HepG2 (cell line): ENCODE data around the gene TM9SF3.

Source experiments
- CC2D1A ChIP-seq: sonication (generic); formaldehyde crosslinking; IDR thresholded peaks from 2 replicates; pipeline ENCODE4 v1.8.1; 2023; ENCODE audit warnings: mild to moderate bottlenecking, missing genetic modification reagents
- DNMT1 ChIP-seq: sonication (generic); formaldehyde crosslinking; IDR thresholded peaks from 2 replicates; pipeline ENCODE4 v1.5.1; 2020; ENCODE audit warnings: mild to moderate bottlenecking, missing genetic modification reagents
- EP300 ChIP-seq, 3 experiments: sonication (generic) in 1 of 3; formaldehyde crosslinking in 1 of 3; IDR thresholded peaks; 2 replicates each; pipeline versions ENCODE4 v1.5.1 to v1.6.1; 2011 to 2020; ENCODE audit warnings: low read depth in 2 of 3, low read length in 2 of 3, borderline replicate concordance in 1 of 3, improper control_type of control experiment in 1 of 3, mild to moderate bottlenecking in 1 of 3, missing genetic modification reagents in 1 of 3, moderate library complexity in 1 of 3
- HDAC1 ChIP-seq: sonication (generic); formaldehyde crosslinking; IDR thresholded peaks from 2 replicates; pipeline ENCODE4 v1.5.1; 2020; ENCODE audit warnings: mild to moderate bottlenecking, missing genetic modification reagents
- NFATC3 ChIP-seq: sonication (generic); formaldehyde crosslinking; IDR thresholded peaks from 2 replicates; pipeline ENCODE4 v1.5.1; 2020; ENCODE audit warnings: mild to moderate bottlenecking, missing genetic modification reagents
- NR3C1 ChIP-seq: sonication (generic); formaldehyde crosslinking; IDR thresholded peaks from 2 replicates; pipeline ENCODE4 v1.4.0; 2020; ENCODE audit warnings: missing genetic modification reagents
- RFX5 ChIP-seq: IDR thresholded peaks from 2 replicates; pipeline ENCODE4 v1.6.1; 2011; ENCODE audit warnings: low read depth, low read length, improper control_type of control experiment
- THAP11 ChIP-seq: IDR thresholded peaks from 2 replicates; pipeline ENCODE4 v1.6.1; 2016; ENCODE audit warnings: missing biosample characterization, missing genetic modification reagents
- USF2 ChIP-seq, 2 experiments: sonication (generic) in 1 of 2; formaldehyde crosslinking in 1 of 2; IDR thresholded peaks; 2 replicates each; pipeline versions ENCODE4 v1.5.1 to v1.6.1; 2011 to 2020; ENCODE audit warnings: borderline replicate concordance in 1 of 2, low read depth in 1 of 2, low read length in 1 of 2, mild to moderate bottlenecking in 1 of 2, missing genetic modification reagents in 1 of 2, moderate library complexity in 1 of 2
- WIZ ChIP-seq: sonication (generic); formaldehyde crosslinking; IDR thresholded peaks from 2 replicates; pipeline ENCODE4 v1.5.1; 2020; ENCODE audit warnings: mild to moderate bottlenecking, missing genetic modification reagents
- ZBTB7A ChIP-seq: sonication (generic); formaldehyde crosslinking; IDR thresholded peaks from 2 replicates; pipeline ENCODE4 v1.8.0; 2022; ENCODE audit warnings: mild to moderate bottlenecking, missing genetic modification reagents
- ZNF121 ChIP-seq: sonication (generic); formaldehyde crosslinking; IDR thresholded peaks from 2 replicates; pipeline ENCODE4 v1.5.0; 2020; ENCODE audit warnings: mild to moderate bottlenecking, missing genetic modification reagents
- TF ChIP-seq, protein P1 (sequence below): sonication (generic); formaldehyde crosslinking; IDR thresholded peaks from 2 replicates; pipeline ENCODE4 v1.5.0; 2020; ENCODE audit warnings: mild to moderate bottlenecking, missing genetic modification reagents, moderate library complexity
- TF ChIP-seq, protein P2 (sequence below): sonication (generic); formaldehyde crosslinking; IDR thresholded peaks from 2 replicates; pipeline ENCODE4 v1.9.0; 2021; ENCODE audit warnings: mild to moderate bottlenecking, missing genetic modification reagents

DNA sequence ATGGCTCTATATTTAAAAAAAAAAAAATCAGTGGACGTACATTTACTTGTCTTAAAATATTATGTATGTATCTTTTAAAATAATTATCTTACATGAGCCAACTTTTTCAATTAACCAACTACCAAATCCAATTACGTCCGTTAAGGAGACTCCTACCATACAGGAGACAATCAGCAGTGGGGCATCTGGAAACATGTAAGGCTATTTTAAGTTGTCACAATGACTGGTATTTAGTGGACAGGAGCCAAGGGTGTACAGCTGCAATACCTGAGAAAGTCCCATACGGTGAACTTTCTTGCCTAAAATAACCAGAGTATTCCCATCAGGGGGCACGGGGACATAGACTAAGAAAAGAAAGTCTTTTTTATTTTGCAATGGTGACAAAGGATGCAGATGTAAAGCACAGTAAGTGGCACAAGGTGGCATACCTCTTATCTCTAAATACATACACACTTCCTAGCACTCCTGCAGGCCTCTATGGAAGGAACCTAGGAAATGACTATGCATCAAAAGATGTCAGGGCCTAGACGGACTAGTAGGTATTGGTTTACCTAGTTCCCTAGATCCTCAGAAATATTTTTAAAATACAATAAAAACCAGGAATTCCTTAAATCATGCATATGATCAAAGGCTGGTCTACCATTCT lies 57.1 kb downstream of the TM9SF3 start:
- no peak for TF ChIP-seq NFATC3
- no peak for TF ChIP-seq USF2 (IDR thresholded peaks at IDR 0.05; ENCODE audit: low read depth, low read length)
- no peak for TF ChIP-seq USF2 (CRISPR knock-in tag; IDR thresholded peaks at IDR 0.05; ENCODE audit: borderline replicate concordance)
- TF ChIP-seq ZNF121: no peak
- TF ChIP-seq CC2D1A: no peak
- TF ChIP-seq HDAC1: no peak
- TF ChIP-seq, protein P1, sequence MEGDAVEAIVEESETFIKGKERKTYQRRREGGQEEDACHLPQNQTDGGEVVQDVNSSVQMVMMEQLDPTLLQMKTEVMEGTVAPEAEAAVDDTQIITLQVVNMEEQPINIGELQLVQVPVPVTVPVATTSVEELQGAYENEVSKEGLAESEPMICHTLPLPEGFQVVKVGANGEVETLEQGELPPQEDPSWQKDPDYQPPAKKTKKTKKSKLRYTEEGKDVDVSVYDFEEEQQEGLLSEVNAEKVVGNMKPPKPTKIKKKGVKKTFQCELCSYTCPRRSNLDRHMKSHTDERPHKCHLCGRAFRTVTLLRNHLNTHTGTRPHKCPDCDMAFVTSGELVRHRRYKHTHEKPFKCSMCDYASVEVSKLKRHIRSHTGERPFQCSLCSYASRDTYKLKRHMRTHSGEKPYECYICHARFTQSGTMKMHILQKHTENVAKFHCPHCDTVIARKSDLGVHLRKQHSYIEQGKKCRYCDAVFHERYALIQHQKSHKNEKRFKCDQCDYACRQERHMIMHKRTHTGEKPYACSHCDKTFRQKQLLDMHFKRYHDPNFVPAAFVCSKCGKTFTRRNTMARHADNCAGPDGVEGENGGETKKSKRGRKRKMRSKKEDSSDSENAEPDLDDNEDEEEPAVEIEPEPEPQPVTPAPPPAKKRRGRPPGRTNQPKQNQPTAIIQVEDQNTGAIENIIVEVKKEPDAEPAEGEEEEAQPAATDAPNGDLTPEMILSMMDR (CRISPR knock-in tag): no peak
- TF ChIP-seq EP300 (IDR thresholded peaks at IDR 0.05; ENCODE audit: low read depth in 2 of 2, low read length in 2 of 2): no peak
- no peak for TF ChIP-seq EP300 (CRISPR knock-in tag; IDR thresholded peaks at IDR 0.05; ENCODE audit: borderline replicate concordance)
- TF ChIP-seq NR3C1 (CRISPR knock-in tag): no peak
- no peak for TF ChIP-seq WIZ (CRISPR knock-in tag)
- TF ChIP-seq, protein P2, sequence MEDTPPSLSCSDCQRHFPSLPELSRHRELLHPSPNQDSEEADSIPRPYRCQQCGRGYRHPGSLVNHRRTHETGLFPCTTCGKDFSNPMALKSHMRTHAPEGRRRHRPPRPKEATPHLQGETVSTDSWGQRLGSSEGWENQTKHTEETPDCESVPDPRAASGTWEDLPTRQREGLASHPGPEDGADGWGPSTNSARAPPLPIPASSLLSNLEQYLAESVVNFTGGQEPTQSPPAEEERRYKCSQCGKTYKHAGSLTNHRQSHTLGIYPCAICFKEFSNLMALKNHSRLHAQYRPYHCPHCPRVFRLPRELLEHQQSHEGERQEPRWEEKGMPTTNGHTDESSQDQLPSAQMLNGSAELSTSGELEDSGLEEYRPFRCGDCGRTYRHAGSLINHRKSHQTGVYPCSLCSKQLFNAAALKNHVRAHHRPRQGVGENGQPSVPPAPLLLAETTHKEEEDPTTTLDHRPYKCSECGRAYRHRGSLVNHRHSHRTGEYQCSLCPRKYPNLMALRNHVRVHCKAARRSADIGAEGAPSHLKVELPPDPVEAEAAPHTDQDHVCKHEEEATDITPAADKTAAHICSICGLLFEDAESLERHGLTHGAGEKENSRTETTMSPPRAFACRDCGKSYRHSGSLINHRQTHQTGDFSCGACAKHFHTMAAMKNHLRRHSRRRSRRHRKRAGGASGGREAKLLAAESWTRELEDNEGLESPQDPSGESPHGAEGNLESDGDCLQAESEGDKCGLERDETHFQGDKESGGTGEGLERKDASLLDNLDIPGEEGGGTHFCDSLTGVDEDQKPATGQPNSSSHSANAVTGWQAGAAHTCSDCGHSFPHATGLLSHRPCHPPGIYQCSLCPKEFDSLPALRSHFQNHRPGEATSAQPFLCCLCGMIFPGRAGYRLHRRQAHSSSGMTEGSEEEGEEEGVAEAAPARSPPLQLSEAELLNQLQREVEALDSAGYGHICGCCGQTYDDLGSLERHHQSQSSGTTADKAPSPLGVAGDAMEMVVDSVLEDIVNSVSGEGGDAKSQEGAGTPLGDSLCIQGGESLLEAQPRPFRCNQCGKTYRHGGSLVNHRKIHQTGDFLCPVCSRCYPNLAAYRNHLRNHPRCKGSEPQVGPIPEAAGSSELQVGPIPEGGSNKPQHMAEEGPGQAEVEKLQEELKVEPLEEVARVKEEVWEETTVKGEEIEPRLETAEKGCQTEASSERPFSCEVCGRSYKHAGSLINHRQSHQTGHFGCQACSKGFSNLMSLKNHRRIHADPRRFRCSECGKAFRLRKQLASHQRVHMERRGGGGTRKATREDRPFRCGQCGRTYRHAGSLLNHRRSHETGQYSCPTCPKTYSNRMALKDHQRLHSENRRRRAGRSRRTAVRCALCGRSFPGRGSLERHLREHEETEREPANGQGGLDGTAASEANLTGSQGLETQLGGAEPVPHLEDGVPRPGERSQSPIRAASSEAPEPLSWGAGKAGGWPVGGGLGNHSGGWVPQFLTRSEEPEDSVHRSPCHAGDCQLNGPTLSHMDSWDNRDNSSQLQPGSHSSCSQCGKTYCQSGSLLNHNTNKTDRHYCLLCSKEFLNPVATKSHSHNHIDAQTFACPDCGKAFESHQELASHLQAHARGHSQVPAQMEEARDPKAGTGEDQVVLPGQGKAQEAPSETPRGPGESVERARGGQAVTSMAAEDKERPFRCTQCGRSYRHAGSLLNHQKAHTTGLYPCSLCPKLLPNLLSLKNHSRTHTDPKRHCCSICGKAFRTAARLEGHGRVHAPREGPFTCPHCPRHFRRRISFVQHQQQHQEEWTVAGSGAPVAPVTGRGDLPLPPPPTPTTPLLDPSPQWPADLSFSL (CRISPR knock-in tag): no peak
- TF ChIP-seq ZBTB7A (CRISPR knock-in tag): no peak
- TF ChIP-seq RFX5: no peak
- TF ChIP-seq DNMT1 (CRISPR knock-in tag): no peak
- no peak for TF ChIP-seq THAP11 (CRISPR knock-in tag)
